Mucosa of stomach (tissue), 1 donor: ENCODE measurements around the gene PRMT1.

Source experiments
- H3K27me3 ChIP-seq: one replicate; pipeline ENCODE4 v1.7.0; 2013; ENCODE audit warnings: mild to moderate bottlenecking, low read length; ENCODE audit not compliant: control insufficient read depth, insufficient read depth
- H3K36me3 ChIP-seq: one replicate; pipeline ENCODE4 v1.7.0; 2013; ENCODE audit warnings: low read length; ENCODE audit not compliant: control insufficient read depth, insufficient read depth
- H3K4me1 ChIP-seq: one replicate; pipeline ENCODE4 v1.7.0; 2013; ENCODE audit warnings: mild to moderate bottlenecking, low read length; ENCODE audit not compliant: control insufficient read depth, insufficient read depth
- H3K4me3 ChIP-seq: one replicate; pipeline ENCODE4 v1.7.0; 2013; ENCODE audit warnings: low read length
- H3K9ac ChIP-seq: one replicate; pipeline ENCODE4 v1.7.0; 2013; ENCODE audit warnings: mild to moderate bottlenecking, low read length, moderate library complexity
- H3K9me3 ChIP-seq: one replicate; pipeline ENCODE4 v1.7.0; 2013; ENCODE audit warnings: mild to moderate bottlenecking, low read length, moderate library complexity; ENCODE audit not compliant: control insufficient read depth
- donor health status: Pancreatic carcinoma.

Gene PRMT1

DNA sequence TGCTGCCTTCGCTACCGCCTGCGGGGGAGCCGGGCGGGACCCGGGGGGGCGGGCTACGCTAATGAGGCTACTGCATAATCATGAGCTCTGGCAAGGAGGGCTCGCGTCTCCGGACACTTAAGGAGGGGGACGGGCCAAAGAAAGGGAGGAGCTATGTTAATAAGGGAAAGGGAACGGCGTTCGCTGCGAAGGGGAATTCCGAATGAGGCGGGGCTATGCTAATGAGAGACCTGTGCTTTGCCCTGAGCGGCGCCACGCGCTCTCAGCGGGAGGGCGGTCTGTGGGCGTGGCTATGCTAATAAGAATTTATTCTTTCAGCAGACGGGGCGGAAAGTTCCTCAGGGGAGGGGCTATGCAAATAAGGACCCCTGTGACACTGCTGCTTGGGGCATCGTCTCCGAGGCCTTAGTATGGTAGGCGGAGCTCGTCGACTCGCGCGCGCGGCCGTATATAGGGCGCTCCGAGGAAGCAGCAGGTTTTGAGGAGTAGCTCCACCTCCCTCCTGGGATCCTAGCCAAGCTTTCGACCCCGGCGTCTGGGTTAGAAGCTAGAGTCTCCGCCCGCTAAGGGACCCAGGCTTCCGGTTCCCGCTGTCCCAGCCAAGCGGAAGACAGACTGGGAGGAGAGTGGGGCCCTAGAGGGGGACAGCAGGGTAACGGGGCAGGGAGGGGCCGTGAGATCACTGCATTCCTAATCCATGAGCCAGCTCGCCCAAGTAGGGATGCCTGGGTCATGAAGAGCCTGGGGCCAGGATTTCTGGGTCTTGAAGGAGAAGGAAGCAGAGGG lies 36.8 kb upstream of the PRMT1 start, which contains the start of gene RRAS:
Gene RRAS (minus strand): TSS at position 31 of the 786 bp plus-strand sequence. CDS start 45 bp downstream, outside the sequence.
- peak within 1 kb of the TSS; percentile 86 for H3K4me3 ChIP-seq
- H3K27me3 ChIP-seq: no peaks in the 10 kb centered on the region
- H3K9me3 ChIP-seq: no peaks in the 10 kb centered on the region
- H3K4me1 ChIP-seq: peaks cover 37% of the 10 kb centered on the region
- peak within 1 kb of the TSS; percentile 93 for H3K9ac ChIP-seq
- no peaks in the 10 kb centered on the region for H3K36me3 ChIP-seq

DNA sequence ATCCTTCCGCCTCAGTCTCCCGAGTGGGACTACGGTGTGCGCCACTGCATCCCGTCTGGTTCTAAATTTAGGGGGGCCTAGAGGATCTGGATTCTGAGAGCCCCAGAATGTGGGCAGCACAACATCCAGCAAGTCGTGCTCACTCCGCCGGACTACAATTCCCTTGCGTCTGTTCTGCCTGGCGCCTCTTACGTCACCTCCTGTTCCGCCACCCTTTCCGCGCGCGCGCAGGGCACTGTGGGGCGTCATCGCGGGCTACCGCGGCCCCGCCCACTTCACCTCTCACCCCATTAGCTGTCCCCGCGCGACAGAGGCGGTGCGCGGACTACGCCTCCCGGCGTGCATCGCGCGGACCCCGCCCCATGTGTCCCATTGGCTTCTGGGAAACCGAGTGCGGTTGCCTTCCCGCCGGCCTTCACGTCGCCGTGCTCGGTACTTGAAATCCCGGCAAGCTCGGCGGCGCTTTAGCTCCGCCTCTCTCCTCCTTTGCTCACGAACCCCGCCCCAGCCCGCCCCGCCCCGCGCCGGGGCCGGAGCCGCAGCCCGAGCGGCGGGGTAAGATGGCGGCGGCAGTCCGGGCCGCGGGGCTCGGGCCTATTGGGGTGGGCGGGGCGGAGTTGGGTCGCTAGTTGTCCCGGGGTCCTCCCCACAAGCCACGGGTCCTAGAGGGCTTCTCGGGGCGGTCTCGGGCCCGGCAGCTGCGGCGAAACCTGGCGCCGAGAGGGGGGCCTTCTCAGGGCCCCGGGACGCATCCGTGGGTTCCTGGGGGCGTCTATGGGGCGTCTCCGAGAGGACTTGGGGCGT lies 35.2 kb upstream of the PRMT1 start, which contains the start of gene SCAF1:
Gene SCAF1 (plus strand): TSS at position 522 of the 804 bp plus-strand sequence. CDS start 2,818 bp downstream, outside the sequence.
- Histone ChIP-seq H3K9ac (peak within 1 kb of the TSS; percentile 96), H3K27me3 (no peaks in the 10 kb centered on the region), H3K9me3 (no peaks in the 10 kb centered on the region), H3K4me3 (peak within 1 kb of the TSS; percentile 71), H3K36me3 (peaks cover 4% of the 10 kb centered on the region), H3K4me1 (peaks cover 33% of the 10 kb centered on the region)

- Histone ChIP-seq H3K27me3 (no peaks in the 10 kb centered on the region), H3K4me3 (peak overlapping the region; percentile 71), H3K9me3 (no peaks in the 10 kb centered on the region), H3K9ac (peak overlapping the region; percentile 96), H3K4me1 (peaks cover 32% of the 10 kb centered on the region), H3K36me3 (peaks cover 4% of the 10 kb centered on the region)
Measured at GRCh38 chr19:49642492-49643035, 34.5 kb upstream of the PRMT1 start.

- H3K4me3 ChIP-seq: no peak overlapping the region
- peaks cover 4% of the 10 kb centered on the region for H3K36me3 ChIP-seq
- H3K9ac ChIP-seq: peak overlapping the region; percentile 18
- H3K9me3 ChIP-seq: no peaks in the 10 kb centered on the region
- no peaks in the 10 kb centered on the region for H3K27me3 ChIP-seq
- H3K4me1 ChIP-seq: peaks cover 25% of the 10 kb centered on the region
Measured at GRCh38 chr19:49643466-49643865, 33.6 kb upstream of the PRMT1 start.

GRCh38 chr19:49645592-49645991 lies 31.5 kb upstream of the PRMT1 start:
- no peaks in the 10 kb centered on the region for H3K9me3 ChIP-seq
- H3K9ac ChIP-seq: no peak overlapping the region
- no peak overlapping the region for H3K4me3 ChIP-seq
- peaks cover 12% of the 10 kb centered on the region for H3K4me1 ChIP-seq
- H3K27me3 ChIP-seq: no peaks in the 10 kb centered on the region
- H3K36me3 ChIP-seq: peaks cover 4% of the 10 kb centered on the region

GRCh38 chr19:49645995-49646394 lies 31.1 kb upstream of the PRMT1 start:
- no peak overlapping the region for H3K4me3 ChIP-seq
- peaks cover 4% of the 10 kb centered on the region for H3K36me3 ChIP-seq
- H3K4me1 ChIP-seq: peaks cover 12% of the 10 kb centered on the region
- H3K9me3 ChIP-seq: no peaks in the 10 kb centered on the region
- H3K9ac ChIP-seq: no peak overlapping the region
- H3K27me3 ChIP-seq: no peaks in the 10 kb centered on the region

DNA sequence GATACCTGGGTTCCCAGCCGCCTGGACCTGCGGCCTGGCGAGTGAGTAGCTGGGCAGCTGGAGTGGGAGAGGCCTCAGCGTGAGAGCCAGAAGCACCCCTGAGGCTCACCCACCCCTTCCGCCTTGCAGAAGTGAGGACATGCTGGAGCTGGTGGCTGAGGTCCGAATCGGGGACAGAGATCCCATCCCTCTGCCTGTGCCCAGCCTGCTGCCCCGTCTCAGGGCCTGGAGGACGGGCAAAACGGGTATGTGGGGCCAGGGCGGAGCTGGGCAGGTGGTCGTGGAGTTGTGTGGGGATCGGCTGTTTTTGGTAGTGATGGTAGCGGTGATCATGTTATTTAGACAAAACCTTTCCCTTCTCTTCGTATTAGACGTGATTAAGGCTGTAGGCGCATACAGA lies 30.5 kb upstream of the PRMT1 start:
- Histone ChIP-seq H3K36me3 (peaks cover 4% of the 10 kb centered on the region), H3K27me3 (no peaks in the 10 kb centered on the region), H3K4me1 (peaks cover 12% of the 10 kb centered on the region), H3K9me3 (no peaks in the 10 kb centered on the region), H3K9ac (no peak overlapping the region), H3K4me3 (no peak overlapping the region)

DNA sequence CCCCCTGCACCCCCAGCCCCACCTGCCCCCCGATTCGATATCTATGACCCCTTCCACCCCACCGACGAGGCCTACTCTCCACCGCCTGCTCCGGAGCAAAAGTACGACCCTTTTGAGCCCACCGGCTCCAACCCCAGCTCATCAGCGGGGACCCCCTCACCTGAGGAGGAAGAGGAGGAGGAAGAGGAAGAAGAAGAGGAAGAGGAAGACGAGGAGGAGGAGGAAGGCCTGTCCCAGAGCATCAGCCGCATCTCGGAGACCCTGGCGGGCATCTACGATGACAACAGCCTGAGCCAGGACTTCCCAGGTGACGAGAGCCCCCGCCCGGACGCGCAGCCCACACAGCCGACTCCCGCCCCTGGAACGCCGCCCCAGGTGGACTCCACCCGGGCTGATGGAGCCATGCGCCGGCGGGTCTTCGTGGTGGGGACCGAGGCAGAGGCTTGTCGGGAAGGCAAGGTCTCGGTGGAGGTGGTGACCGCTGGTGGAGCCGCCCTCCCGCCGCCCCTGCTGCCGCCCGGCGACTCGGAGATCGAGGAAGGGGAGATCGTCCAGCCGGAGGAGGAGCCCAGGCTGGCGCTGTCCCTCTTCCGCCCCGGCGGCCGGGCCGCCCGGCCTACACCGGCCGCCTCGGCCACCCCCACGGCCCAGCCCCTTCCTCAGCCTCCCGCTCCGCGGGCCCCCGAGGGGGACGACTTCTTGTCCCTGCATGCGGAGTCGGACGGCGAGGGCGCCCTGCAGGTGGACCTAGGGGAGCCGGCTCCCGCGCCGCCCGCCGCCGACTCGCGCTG lies 25.8 kb upstream of the PRMT1 start:
- H3K4me1 ChIP-seq: no peaks in the 10 kb centered on the region
- H3K27me3 ChIP-seq: no peaks in the 10 kb centered on the region
- H3K4me3 ChIP-seq: no peak overlapping the region
- H3K9me3 ChIP-seq: no peaks in the 10 kb centered on the region
- H3K9ac ChIP-seq: no peak overlapping the region
- H3K36me3 ChIP-seq: peaks cover 7% of the 10 kb centered on the region

GRCh38 chr19:49651820-49652550 lies 25.1 kb upstream of the PRMT1 start:
- Histone ChIP-seq H3K4me1 (no peaks in the 10 kb centered on the region), H3K36me3 (peaks cover 11% of the 10 kb centered on the region), H3K27me3 (no peaks in the 10 kb centered on the region), H3K9me3 (no peaks in the 10 kb centered on the region), H3K4me3 (no peak overlapping the region), H3K9ac (no peak overlapping the region)

- H3K36me3 ChIP-seq: peaks cover 11% of the 10 kb centered on the region
- no peaks in the 10 kb centered on the region for H3K4me1 ChIP-seq
- no peak overlapping the region for H3K4me3 ChIP-seq
- H3K9me3 ChIP-seq: no peaks in the 10 kb centered on the region
- no peaks in the 10 kb centered on the region for H3K27me3 ChIP-seq
- no peak overlapping the region for H3K9ac ChIP-seq
Measured at GRCh38 chr19:49652551-49653465, 24.3 kb upstream of the PRMT1 start.
